Astrocyte of the spinal cord (primary cell): ENCODE measurements around the gene UPK2.

Experiments
- DNase-seq: peaks from one replicate; pipeline ENCODE4 v3.0.0; 2011; ENCODE audit warnings: low read depth, low spot score
- H3K4me3 ChIP-seq: 2 replicates; pipeline ENCODE4 v1.5.1; 2011; ENCODE audit warnings: low read depth, mild to moderate bottlenecking, low read length, moderate library complexity
- in situ Hi-C: cut with HindIII; loops from 2 replicates; pipeline ENCODE4 v1.10.0; 2017; ENCODE audit warnings: low sequenced_read_pairs
- TF ChIP-seq, protein P1 (sequence below): IDR thresholded peaks from 2 replicates; pipeline ENCODE4 v1.5.1; 2012; ENCODE audit warnings: low read depth, mild to moderate bottlenecking, low read length, inconsistent platforms

UPK2 gene

DNA sequence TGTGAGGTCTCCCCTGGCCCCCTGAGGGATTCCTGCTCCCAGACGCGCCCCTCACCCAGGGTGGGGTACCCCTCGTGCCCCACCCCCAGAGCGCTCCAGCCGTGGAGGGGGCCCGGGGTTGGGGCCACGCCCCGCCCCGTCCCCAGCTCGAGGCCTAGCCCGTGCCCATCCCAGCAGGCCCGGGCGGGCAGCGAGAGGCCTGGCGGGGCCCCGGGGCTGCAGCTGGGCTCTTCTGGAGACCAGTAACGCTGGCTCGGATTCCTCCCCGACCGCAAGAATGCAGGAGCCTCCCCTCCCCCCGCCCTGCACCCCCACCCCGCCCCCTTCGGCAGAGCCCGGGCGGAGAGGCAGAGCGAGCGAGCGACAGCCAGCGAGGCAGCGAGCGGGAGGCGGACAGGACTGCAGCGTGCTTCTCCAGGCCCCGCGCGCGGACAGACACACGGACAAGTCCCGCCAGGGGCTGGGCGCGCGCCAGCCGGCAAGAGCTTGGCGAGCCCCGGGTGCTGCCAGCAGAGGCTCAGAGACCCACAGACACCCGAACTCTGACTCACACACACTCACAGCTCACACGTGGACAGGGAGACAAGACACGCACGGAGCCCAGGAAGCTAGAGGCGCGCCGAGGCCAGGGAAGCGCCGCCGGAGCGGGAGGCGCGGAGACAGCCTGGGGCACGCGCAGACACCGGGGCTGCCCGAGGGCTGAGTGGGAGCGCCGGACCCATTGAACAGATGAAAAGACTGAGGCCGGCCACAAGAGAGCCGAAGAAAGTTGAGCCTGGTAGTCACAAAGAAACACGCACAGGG, 45.6 kb upstream of the UPK2 start:
- peak; percentile 86 for DNase-seq
- in situ Hi-C loops, result no loop called here
- peak overlapping the region; percentile 32 for H3K4me3 ChIP-seq
- TF ChIP-seq, protein P1, sequence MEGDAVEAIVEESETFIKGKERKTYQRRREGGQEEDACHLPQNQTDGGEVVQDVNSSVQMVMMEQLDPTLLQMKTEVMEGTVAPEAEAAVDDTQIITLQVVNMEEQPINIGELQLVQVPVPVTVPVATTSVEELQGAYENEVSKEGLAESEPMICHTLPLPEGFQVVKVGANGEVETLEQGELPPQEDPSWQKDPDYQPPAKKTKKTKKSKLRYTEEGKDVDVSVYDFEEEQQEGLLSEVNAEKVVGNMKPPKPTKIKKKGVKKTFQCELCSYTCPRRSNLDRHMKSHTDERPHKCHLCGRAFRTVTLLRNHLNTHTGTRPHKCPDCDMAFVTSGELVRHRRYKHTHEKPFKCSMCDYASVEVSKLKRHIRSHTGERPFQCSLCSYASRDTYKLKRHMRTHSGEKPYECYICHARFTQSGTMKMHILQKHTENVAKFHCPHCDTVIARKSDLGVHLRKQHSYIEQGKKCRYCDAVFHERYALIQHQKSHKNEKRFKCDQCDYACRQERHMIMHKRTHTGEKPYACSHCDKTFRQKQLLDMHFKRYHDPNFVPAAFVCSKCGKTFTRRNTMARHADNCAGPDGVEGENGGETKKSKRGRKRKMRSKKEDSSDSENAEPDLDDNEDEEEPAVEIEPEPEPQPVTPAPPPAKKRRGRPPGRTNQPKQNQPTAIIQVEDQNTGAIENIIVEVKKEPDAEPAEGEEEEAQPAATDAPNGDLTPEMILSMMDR, result no peak

DNA sequence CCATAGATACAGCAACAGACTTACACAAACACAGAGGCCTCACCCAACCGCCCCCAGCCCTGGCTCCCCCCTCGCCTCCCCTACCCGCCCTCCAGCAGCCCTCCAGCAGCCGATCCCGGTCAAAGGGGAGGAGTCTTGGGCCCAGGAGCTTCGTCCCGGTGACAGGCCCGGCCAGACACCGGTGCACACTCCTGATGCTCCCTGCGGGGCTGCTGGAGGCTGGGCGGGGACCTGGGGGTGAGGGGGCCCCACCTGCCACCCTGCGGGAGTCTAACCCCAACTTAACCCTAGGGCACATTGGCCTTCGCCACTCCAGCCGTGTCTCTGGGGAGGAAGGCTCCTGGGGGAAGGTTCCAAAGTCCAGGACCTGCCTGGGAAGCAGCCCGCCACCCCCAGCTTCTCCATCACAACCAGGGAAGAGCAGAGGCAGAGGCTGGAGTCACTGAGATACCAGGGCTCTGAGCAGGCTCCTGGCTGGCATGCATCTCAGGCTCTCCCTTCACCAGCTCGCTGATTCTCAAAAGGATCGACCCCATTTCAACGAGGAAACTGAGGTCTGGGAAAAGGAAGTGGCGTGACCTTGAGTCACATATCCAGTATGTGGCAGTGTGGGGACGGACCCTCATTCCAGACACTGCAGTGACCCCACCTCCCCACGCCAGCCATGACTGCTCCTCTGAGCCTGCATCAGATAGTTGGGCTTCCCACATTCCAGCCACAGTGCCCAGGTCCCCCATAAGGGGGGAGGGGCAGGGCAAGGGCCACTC, 44.8 kb upstream of the UPK2 start:
- TF ChIP-seq, protein P1, result no peak
- H3K4me3 ChIP-seq, result no peak overlapping the region
- in situ Hi-C loops, result no loop called here
- peak; percentile 60 for DNase-seq

GRCh38 chr11:118911880-118912741, 44.0 kb upstream of the UPK2 start:
- in situ Hi-C loops, result no loop called here
- peak; percentile 93 for DNase-seq
- no peak overlapping the region for H3K4me3 ChIP-seq
- TF ChIP-seq, protein P1, result no peak

- no peak for DNase-seq
- no peak overlapping the region for H3K4me3 ChIP-seq
- in situ Hi-C loops, result no loop called here
Observed at GRCh38 chr11:118912742-118913410, 43.2 kb upstream of the UPK2 start.

DNA sequence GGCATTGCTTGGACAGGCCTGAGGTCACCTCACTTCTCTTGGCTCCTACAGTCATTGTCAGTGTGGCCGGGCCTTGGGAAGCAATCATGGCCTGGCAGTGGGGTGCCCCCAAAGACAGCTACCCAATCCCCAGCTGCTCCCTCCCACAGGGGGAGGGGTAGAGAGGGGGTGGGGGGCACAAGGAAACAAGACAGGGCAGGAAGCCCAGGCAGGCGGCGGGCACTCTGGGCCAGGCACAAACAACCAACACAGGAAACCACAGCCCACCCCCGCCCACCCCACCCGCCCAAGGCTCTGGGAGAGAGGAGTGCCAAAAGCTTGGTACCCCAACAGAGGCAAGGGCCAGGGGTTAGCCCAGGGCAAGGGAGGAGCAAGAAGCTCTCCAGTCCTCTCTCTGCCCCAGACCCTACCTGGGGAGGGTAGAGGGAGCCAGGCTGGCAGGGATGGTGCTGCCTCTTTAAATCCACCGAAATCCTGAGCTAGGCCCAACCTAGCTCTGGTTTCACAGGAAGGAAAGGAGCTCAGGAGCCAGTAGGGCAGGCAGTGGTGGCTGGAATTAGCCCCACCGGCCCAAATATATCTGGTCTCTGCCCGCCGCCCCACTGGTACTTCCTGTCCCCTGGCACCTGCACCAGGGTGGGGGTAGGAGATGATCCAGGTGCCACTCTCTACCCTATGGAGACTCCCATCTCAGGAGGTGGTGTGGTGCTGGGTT, 42.5 kb upstream of the UPK2 start:
- H3K4me3 ChIP-seq, result no peak overlapping the region
- TF ChIP-seq, protein P1, result no peak
- in situ Hi-C loops, result no loop called here
- DNase-seq, result no peak

More at GRCh38 chr11:118912742-118913410, 43.2 kb upstream of the UPK2 start:
- TF ChIP-seq, protein P1, result no peak
